ENCODE results near the gene ELOF1. TPM values are rescaled to one million over a fixed set of nuclear protein-coding genes. Genes with fewer than 3 reads are reported as not detected.

ELOF1 gene
- total and polyA plus RNA-seq, 2 donors (not counting 3 experiments of a cell fraction or from before 2014, with no cell fraction given) = 49.9 to 80.2 TPM

DNA sequence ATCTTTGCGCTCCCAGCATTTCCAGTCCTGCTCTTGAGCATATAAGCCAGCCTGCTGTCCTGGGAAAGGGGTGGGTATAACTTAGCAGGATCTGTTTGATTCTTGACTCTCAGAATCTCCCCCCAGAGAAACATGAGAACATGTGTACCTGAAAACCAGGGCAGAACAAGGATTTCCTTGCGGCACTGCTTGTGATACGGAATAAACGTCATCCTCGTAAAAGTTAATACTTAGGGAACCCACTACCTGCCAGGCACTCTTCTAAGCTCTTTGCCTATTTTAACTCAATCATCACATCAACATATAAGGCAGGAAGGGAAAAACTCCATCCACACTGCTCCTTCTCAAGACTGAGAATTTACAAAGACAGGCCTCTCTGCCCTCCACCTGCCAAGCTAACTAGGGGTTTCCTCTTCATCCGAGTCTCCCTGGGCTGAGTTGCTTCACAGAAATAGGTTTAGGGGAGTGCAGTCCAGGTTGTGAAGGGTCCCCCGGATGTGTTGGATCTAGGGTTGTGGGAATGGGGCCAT is 54.5 kb downstream of the ELOF1 start:
- Histone ChIP-seq H3K27me3 (ENCODE audit: control insufficient read depth in 2 of 2, insufficient read depth in 2 of 2, low read length in 2 of 2) (no peaks in the 10 kb centered on the region), H3K79me2 (ENCODE audit: control insufficient read depth, insufficient read depth, low read length) (no peaks in the 10 kb centered on the region), H3K4me2 (ENCODE audit: insufficient read depth, low read length) (peak overlapping the region; percentile 89), H3K4me1 (ENCODE audit: control insufficient read depth, extremely low read depth, insufficient read depth, low read length) (peaks cover 10% of the 10 kb centered on the region), H2AFZ (ENCODE audit: low read depth, low read length) (peak overlapping the region; percentile 54), H3K9ac (replicated peaks; ENCODE audit: extremely low read depth, insufficient read depth, low read length) (peak overlapping the region; percentile 8), H4K20me1 (replicated peaks; ENCODE audit: control insufficient read depth, extremely low read depth, insufficient read depth, low read length) (no peaks in the 10 kb centered on the region), H3K9me1 (replicated peaks; ENCODE audit: control insufficient read depth, extremely low read depth, insufficient read depth, low read length) (no peaks in the 10 kb centered on the region), H3K27ac (ENCODE audit: insufficient read depth, low read depth, low read length) (peak overlapping the region; percentile 81), H3K36me3 (ENCODE audit: control insufficient read depth in 2 of 2, extremely low read depth in 1 of 2, insufficient read depth in 2 of 2, low read length in 2 of 2) (no peaks in the 10 kb centered on the region), H3K9me3 (replicated peaks; ENCODE audit: control insufficient read depth, insufficient read depth, low read length) (no peaks in the 10 kb centered on the region), H3K4me3 (replicated peaks in 1 of 3; ENCODE audit: insufficient read depth in 1 of 3, low read depth in 1 of 3, low read length in 3 of 3) (peak overlapping the region; percentile 38 to 71 (median 71))
- DNase-seq (ENCODE audit: low read depth, low spot score) (no peak), FAIRE-seq (peak; percentile 43)
- dilution Hi-C loops (cut with MboI; ENCODE audit: extremely low pct_ligation_motif_present, low sequenced_read_pairs) = no loop called here
- CTCF ChIA-PET = no interaction called here
- TF ChIP-seq JUN (IDR thresholded peaks at IDR 0.05; ENCODE audit: borderline replicate concordance, insufficient read depth, insufficient read length, low read depth) = no peak
- TF ChIP-seq GATA2 (IDR thresholded peaks at IDR 0.05; ENCODE audit: insufficient read depth, insufficient read length, low read depth, low read length) = no peak
- TF ChIP-seq EZH2 (IDR thresholded peaks at IDR 0.05; ENCODE audit: borderline replicate concordance, low read depth, low read length, severe bottlenecking) = no peak
- TF ChIP-seq, protein P1, sequence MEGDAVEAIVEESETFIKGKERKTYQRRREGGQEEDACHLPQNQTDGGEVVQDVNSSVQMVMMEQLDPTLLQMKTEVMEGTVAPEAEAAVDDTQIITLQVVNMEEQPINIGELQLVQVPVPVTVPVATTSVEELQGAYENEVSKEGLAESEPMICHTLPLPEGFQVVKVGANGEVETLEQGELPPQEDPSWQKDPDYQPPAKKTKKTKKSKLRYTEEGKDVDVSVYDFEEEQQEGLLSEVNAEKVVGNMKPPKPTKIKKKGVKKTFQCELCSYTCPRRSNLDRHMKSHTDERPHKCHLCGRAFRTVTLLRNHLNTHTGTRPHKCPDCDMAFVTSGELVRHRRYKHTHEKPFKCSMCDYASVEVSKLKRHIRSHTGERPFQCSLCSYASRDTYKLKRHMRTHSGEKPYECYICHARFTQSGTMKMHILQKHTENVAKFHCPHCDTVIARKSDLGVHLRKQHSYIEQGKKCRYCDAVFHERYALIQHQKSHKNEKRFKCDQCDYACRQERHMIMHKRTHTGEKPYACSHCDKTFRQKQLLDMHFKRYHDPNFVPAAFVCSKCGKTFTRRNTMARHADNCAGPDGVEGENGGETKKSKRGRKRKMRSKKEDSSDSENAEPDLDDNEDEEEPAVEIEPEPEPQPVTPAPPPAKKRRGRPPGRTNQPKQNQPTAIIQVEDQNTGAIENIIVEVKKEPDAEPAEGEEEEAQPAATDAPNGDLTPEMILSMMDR (IDR thresholded peaks at IDR 0.05; ENCODE audit: extremely low read depth in 1 of 2, insufficient read depth in 1 of 2, low read depth in 1 of 2, low read length in 2 of 2) = no peak
- TF ChIP-seq FOS (IDR thresholded peaks at IDR 0.05; ENCODE audit: borderline replicate concordance, insufficient read depth, low read length) = no peak
- no peak for TF ChIP-seq POLR2AphosphoS5 (IDR thresholded peaks at IDR 0.05; ENCODE audit: insufficient read depth, low read depth, low read length)
- TF ChIP-seq POLR2A (IDR thresholded peaks at IDR 0.05; ENCODE audit: low read depth, low read length) = no peak
- TF ChIP-seq, protein P2, sequence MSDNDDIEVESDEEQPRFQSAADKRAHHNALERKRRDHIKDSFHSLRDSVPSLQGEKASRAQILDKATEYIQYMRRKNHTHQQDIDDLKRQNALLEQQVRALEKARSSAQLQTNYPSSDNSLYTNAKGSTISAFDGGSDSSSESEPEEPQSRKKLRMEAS (IDR thresholded peaks at IDR 0.05; ENCODE audit: insufficient read depth, insufficient read length) = no peak
- no peak for TF ChIP-seq MYC (IDR thresholded peaks at IDR 0.05; ENCODE audit: low read depth, low read length)
- POLR2A ChIA-PET = no interaction called here
- intact Hi-C loops (cut with micrococcal nuclease) = loop anchor here (1.0 kb wide), 2 partner anchors 25 to 55 kb away; partner anchors contain the start of genes ECSIT and ELOF1
- TSS peak; percentile 33 for BruUV-seq (replicated peaks)

Small RNAs within 50 kb of the gene (small RNA-seq; reads per million reads assigned to genes)
- not detected for gene RN7SL833P (ENCODE audit: insufficient read depth, insufficient read length, low read depth, low replicate concordance)

Other genes with a start within 250 kb of the ELOF1 start
- 41.1 and 48.2 TPM in 2 replicates for gene RAB3D, start 219.6 kb downstream of the ELOF1 start, total RNA-seq
- gene RAB3D, start 219.6 kb downstream of the ELOF1 start, polyA plus RNA-seq = 34.1 and 35.4 TPM in 2 replicates
- gene TMEM205, start 213.0 kb downstream of the ELOF1 start, total RNA-seq = 57.3 and 58.9 TPM in 2 replicates
- gene TMEM205, start 213.0 kb downstream of the ELOF1 start, polyA plus RNA-seq = 345 and 364 TPM in 2 replicates
- 30.3 and 31.6 TPM in 2 replicates for gene CCDC159, start 212.7 kb downstream of the ELOF1 start, total RNA-seq
- 28.2 and 30.0 TPM in 2 replicates for gene CCDC159, start 212.7 kb downstream of the ELOF1 start, polyA plus RNA-seq
- 22.8 and 23.7 TPM in 2 replicates for gene PLPPR2, start 203.8 kb downstream of the ELOF1 start, total RNA-seq
- 28.7 and 34.5 TPM in 2 replicates for gene PLPPR2, start 203.8 kb downstream of the ELOF1 start, polyA plus RNA-seq
- 2.7 and 3.7 TPM in 2 replicates for gene SWSAP1, start 184.6 kb downstream of the ELOF1 start, total RNA-seq
- 4.4 and 4.8 TPM in 2 replicates for gene SWSAP1, start 184.6 kb downstream of the ELOF1 start, polyA plus RNA-seq
- gene EPOR, start 174.9 kb downstream of the ELOF1 start, total RNA-seq = 11.4 and 12.6 TPM in 2 replicates
- gene EPOR, start 174.9 kb downstream of the ELOF1 start, polyA plus RNA-seq = 17.3 and 23.5 TPM in 2 replicates
- gene RGL3, start 139.9 kb downstream of the ELOF1 start, total RNA-seq = 1.7 and 5.2 TPM in 2 replicates
- 0.23 and 0.56 TPM in 2 replicates for gene RGL3, start 139.9 kb downstream of the ELOF1 start, polyA plus RNA-seq
- gene ODAD3, start 124.1 kb downstream of the ELOF1 start, total RNA-seq = 0.97 TPM in 1 of 2 replicates, not detected in the other
- 0.05 and 0.14 TPM in 2 replicates for gene ODAD3, start 124.1 kb downstream of the ELOF1 start, polyA plus RNA-seq
- 387 and 425 TPM in 2 replicates for gene PRKCSH, start 123.6 kb downstream of the ELOF1 start, total RNA-seq
- gene PRKCSH, start 123.6 kb downstream of the ELOF1 start, polyA plus RNA-seq = 215 and 267 TPM in 2 replicates
- gene ELAVL3, start 78.2 kb downstream of the ELOF1 start, total RNA-seq = 0.07 TPM in 1 of 2 replicates, not detected in the other
- not detected in 2 replicates for gene ELAVL3, start 78.2 kb downstream of the ELOF1 start, polyA plus RNA-seq
- 7.0 and 9.8 TPM in 2 replicates for gene ZNF653, start 53.4 kb downstream of the ELOF1 start, total RNA-seq
- 7.1 and 8.7 TPM in 2 replicates for gene ZNF653, start 53.4 kb downstream of the ELOF1 start, polyA plus RNA-seq
- 32.4 and 36.7 TPM in 2 replicates for gene ECSIT, start 30.1 kb downstream of the ELOF1 start, total RNA-seq
- gene ECSIT, start 30.1 kb downstream of the ELOF1 start, polyA plus RNA-seq = 47.2 and 54.0 TPM in 2 replicates
- gene CNN1, start 20.4 kb downstream of the ELOF1 start, total RNA-seq = not detected in 2 replicates
- 0.76 and 1.0 TPM in 2 replicates for gene CNN1, start 20.4 kb downstream of the ELOF1 start, polyA plus RNA-seq
- gene ACP5, start 18.4 kb upstream of the ELOF1 start, total RNA-seq = not detected in 2 replicates
- gene ACP5, start 18.4 kb upstream of the ELOF1 start, polyA plus RNA-seq = 0.84 and 1.3 TPM in 2 replicates
- 9.7 and 11.2 TPM in 2 replicates for gene ZNF627, start 38.3 kb upstream of the ELOF1 start, total RNA-seq
- 5.6 and 5.9 TPM in 2 replicates for gene ZNF627, start 38.3 kb upstream of the ELOF1 start, polyA plus RNA-seq
- gene ZNF823, start 179.7 kb upstream of the ELOF1 start, total RNA-seq = 3.8 and 4.4 TPM in 2 replicates
- 1.1 and 1.4 TPM in 2 replicates for gene ZNF823, start 179.7 kb upstream of the ELOF1 start, polyA plus RNA-seq
- 2.4 and 4.5 TPM in 2 replicates for gene ZNF441, start 207.8 kb upstream of the ELOF1 start, total RNA-seq
- 1.2 and 1.9 TPM in 2 replicates for gene ZNF441, start 207.8 kb upstream of the ELOF1 start, polyA plus RNA-seq
- 0.85 and 1.1 TPM in 2 replicates for gene ZNF491, start 239.3 kb upstream of the ELOF1 start, total RNA-seq
- gene ZNF491, start 239.3 kb upstream of the ELOF1 start, polyA plus RNA-seq = 0.35 and 0.55 TPM in 2 replicates